ENCODE data around the gene KRTAP1-3.

The KRTAP1-3 gene

GRCh38 chr17:40996829-40997228 lies 37.8 kb downstream of the KRTAP1-3 start:
- Histone ChIP-seq H3F3A (ENCODE audit: insufficient read depth) (no peaks in the 10 kb centered on the region), H3K27me3 (ENCODE audit: low read length) (no peaks in the 10 kb centered on the region), H2AFZ (ENCODE audit: low read depth, low read length, severe bottlenecking) (no peak overlapping the region), H3K4me2 (ENCODE audit: low read depth, low read length, poor library complexity, severe bottlenecking) (no peak overlapping the region), H4K20me1 (ENCODE audit: low read depth, low read length) (no peaks in the 10 kb centered on the region), H3K9me2 (replicated peaks; ENCODE audit: insufficient read depth, low read length) (no peaks in the 10 kb centered on the region), H3K9me3 (ENCODE audit: insufficient read depth, low read length) (no peaks in the 10 kb centered on the region), H3K27ac (ENCODE audit: low read depth, low read length) (no peak overlapping the region), H3K36me3 (ENCODE audit: low read length) (no peaks in the 10 kb centered on the region), H3K9ac (ENCODE audit: low read length) (no peak overlapping the region), H3K79me2 (ENCODE audit: insufficient read depth, low read length) (no peaks in the 10 kb centered on the region), H3K4me3 (ENCODE audit: insufficient read depth, low read length, poor library complexity, severe bottlenecking) (no peak overlapping the region)
- no peak for TF ChIP-seq CTCF (IDR thresholded peaks at IDR 0.05; ENCODE audit: insufficient read depth, low read length, poor library complexity, severe bottlenecking)
- TF ChIP-seq EZH2phosphoT487 (conservative IDR thresholded peaks at IDR 0.05; ENCODE audit: low read length) = no peak

- H3K27ac ChIP-seq (ENCODE audit: low read depth, low read length) = no peak overlapping the region
- H3K9ac ChIP-seq (ENCODE audit: low read length) = no peak overlapping the region
- H3K9me2 ChIP-seq (replicated peaks; ENCODE audit: insufficient read depth, low read length) = no peaks in the 10 kb centered on the region
- TF ChIP-seq EZH2phosphoT487 (conservative IDR thresholded peaks at IDR 0.05; ENCODE audit: low read length) (no peak), CTCF (IDR thresholded peaks at IDR 0.05; ENCODE audit: insufficient read depth, low read length, poor library complexity, severe bottlenecking) (no peak)
- H3K4me2 ChIP-seq (ENCODE audit: low read depth, low read length, poor library complexity, severe bottlenecking) = no peak overlapping the region
- H3K4me3 ChIP-seq (ENCODE audit: insufficient read depth, low read length, poor library complexity, severe bottlenecking) = no peak overlapping the region
- no peaks in the 10 kb centered on the region for H3F3A ChIP-seq (ENCODE audit: insufficient read depth)
- H3K27me3 ChIP-seq (ENCODE audit: low read length) = no peaks in the 10 kb centered on the region
- no peak overlapping the region for H2AFZ ChIP-seq (ENCODE audit: low read depth, low read length, severe bottlenecking)
- H3K36me3 ChIP-seq (ENCODE audit: low read length) = no peaks in the 10 kb centered on the region
- H3K9me3 ChIP-seq (ENCODE audit: insufficient read depth, low read length) = no peaks in the 10 kb centered on the region
- no peaks in the 10 kb centered on the region for H4K20me1 ChIP-seq (ENCODE audit: low read depth, low read length)
- no peaks in the 10 kb centered on the region for H3K79me2 ChIP-seq (ENCODE audit: insufficient read depth, low read length)
Observed at GRCh38 chr17:40995116-40995515, 39.6 kb downstream of the KRTAP1-3 start.

- TF ChIP-seq CTCF (IDR thresholded peaks at IDR 0.05; ENCODE audit: insufficient read depth, low read length, poor library complexity, severe bottlenecking) = no peak
Observed at GRCh38 chr17:40993839-40994238, 40.8 kb downstream of the KRTAP1-3 start, which contains the start of gene KRTAP3-3. Gene KRTAP3-3, minus strand, starts transcription at chr17:40994164. Its CDS starts 67 bp downstream, at chr17:40994097.

More at GRCh38 chr17:40993839-40994238, 40.8 kb downstream of the KRTAP1-3 start, which contains the start of gene KRTAP3-3:
- H3K9ac ChIP-seq (ENCODE audit: low read length) = no peak within 1 kb of the TSS
- H3K4me3 ChIP-seq (ENCODE audit: insufficient read depth, low read length, poor library complexity, severe bottlenecking) = no peak within 1 kb of the TSS
- no peaks in the 10 kb centered on the region for H3K27me3 ChIP-seq (ENCODE audit: low read length)
- no peaks in the 10 kb centered on the region for H3K79me2 ChIP-seq (ENCODE audit: insufficient read depth, low read length)
- no peaks in the 10 kb centered on the region for H3F3A ChIP-seq (ENCODE audit: insufficient read depth)
- no peaks in the 10 kb centered on the region for H3K9me2 ChIP-seq (replicated peaks; ENCODE audit: insufficient read depth, low read length)
- H3K9me3 ChIP-seq (ENCODE audit: insufficient read depth, low read length) = no peaks in the 10 kb centered on the region
- H2AFZ ChIP-seq (ENCODE audit: low read depth, low read length, severe bottlenecking) = no peak within 1 kb of the TSS
- no peak within 1 kb of the TSS for H3K4me2 ChIP-seq (ENCODE audit: low read depth, low read length, poor library complexity, severe bottlenecking)
- no peak within 1 kb of the TSS for H3K27ac ChIP-seq (ENCODE audit: low read depth, low read length)
- H4K20me1 ChIP-seq (ENCODE audit: low read depth, low read length) = no peaks in the 10 kb centered on the region
- no peaks in the 10 kb centered on the region for H3K36me3 ChIP-seq (ENCODE audit: low read length)
